Hepatocyte (in vitro differentiated cells): ENCODE measurements around the gene STXBP4.

ENCODE experiments used
- CTCF ChIP-seq: fragments of 200-600 bp; sonication (generic); IDR thresholded peaks from 2 replicates; pipeline ENCODE4 v1.5.1; 2016; ENCODE audit warnings: antibody characterized with exemption, mild to moderate bottlenecking; ENCODE audit not compliant: poor library complexity
- EZH2phosphoT487 ChIP-seq: fragments of 200-600 bp; sonication (generic); IDR thresholded peaks from one replicate; pipeline ENCODE4 v1.6.1; 2018; ENCODE audit warnings: antibody characterized with exemption, mild to moderate bottlenecking, low read depth, moderate library complexity; ENCODE audit not compliant: unreplicated experiment, severe bottlenecking

DNA sequence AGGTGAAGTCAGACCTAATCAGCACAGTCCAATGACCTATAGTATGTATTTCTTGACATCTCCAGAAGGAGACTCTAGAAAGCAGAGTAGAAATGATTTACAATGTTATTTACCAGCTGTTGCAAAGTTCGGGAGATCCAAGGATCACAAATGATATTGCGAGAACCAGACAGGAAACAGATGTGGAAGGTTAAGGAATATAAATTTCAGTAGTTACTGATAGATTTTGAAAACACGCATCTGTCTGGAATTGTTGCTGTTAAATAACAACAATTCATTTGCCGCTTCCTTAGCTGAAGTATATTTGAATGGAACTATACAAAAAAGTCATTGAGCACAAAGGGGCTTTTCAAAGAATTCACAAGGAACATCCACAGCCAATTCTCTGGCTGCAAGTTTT lies 72.0 kb downstream of the STXBP4 start:
- TF ChIP-seq CTCF (no peak), EZH2phosphoT487 (no peak)
